ENCODE measurements around the gene SNX2. TPM values are rescaled to one million over a fixed set of nuclear protein-coding genes. Genes with fewer than 3 reads are reported as not detected.

The SNX2 gene, protein sequence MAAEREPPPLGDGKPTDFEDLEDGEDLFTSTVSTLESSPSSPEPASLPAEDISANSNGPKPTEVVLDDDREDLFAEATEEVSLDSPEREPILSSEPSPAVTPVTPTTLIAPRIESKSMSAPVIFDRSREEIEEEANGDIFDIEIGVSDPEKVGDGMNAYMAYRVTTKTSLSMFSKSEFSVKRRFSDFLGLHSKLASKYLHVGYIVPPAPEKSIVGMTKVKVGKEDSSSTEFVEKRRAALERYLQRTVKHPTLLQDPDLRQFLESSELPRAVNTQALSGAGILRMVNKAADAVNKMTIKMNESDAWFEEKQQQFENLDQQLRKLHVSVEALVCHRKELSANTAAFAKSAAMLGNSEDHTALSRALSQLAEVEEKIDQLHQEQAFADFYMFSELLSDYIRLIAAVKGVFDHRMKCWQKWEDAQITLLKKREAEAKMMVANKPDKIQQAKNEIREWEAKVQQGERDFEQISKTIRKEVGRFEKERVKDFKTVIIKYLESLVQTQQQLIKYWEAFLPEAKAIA
- total RNA-seq (10 to 100 TPM; 40.0 to 42.7 TPM), polyA plus RNA-seq (62.7 TPM)

DNA sequence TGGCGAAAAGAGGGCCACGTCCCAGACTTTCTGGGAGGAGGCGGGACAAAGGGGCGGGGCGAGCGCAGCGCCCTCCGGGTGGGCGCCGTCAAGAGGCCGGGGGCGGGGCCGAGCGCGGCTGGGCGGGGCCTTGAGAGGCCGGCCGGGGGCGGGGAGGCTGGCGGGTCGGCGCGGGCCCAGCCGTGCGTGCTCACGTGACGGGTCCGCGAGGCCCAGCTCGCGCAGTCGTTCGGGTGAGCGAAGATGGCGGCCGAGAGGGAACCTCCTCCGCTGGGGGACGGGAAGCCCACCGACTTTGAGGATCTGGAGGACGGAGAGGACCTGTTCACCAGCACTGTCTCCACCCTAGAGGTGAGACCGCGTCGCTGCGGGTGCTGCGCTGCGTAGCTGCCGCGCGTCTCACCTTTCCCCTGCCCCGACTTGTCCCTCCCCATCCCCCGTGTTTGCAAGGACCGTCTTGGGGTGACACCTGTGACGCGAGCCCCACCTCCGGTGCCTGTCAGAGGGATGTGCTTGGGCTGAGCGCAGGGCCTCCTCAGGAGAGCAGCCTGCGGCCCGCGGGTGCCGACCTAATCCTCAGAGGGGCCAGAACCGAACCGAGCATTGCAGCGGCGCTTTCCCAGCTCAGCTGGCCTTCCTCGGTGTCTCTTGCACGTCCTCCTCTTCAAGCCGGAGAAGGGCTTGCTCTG, at the start of gene SNX2:
Gene SNX2 (plus strand): TSS at position 220 of the 689 bp plus-strand sequence. CDS start 24 bp downstream, at position 244.
- H3K9me3 ChIP-seq (ENCODE audit: low read length) = no peaks in the 10 kb centered on the region
- peak within 1 kb of the TSS; percentile 85 for H3K27ac ChIP-seq (ENCODE audit: low read depth, low read length)
- H3K36me3 ChIP-seq (ENCODE audit: insufficient read depth, low read length) = no peaks in the 10 kb centered on the region
- no peaks in the 10 kb centered on the region for H3K27me3 ChIP-seq (ENCODE audit: insufficient read depth, low read length, poor library complexity, severe bottlenecking)
- Mint-ChIP-seq H3K27ac (peak within 1 kb of the TSS; percentile 91 to 97 (median 96)), H3K4me3 (peak within 1 kb of the TSS; percentile 93 to 95 (median 94)), H3K27me3 (peaks cover 0 to 2% of the 10 kb centered on the region in 2 donors), H3K9me3 (no peaks in the 10 kb centered on the region), H3K4me1 (peaks cover 33 to 58% (median 58%) of the 10 kb centered on the region in 3 donors), H3K36me3 (peaks cover 0 to 15% (median under 1%) of the 10 kb centered on the region in 3 donors)
- DNase-seq = peak; percentile 86 to 92 (median 90)
- H3K4me1 ChIP-seq (ENCODE audit: insufficient read depth, low read length) = peaks cover 34% of the 10 kb centered on the region
- ChIA-PET CTCF (interaction anchor here (0.6 to 2.5 kb wide), 3 partner anchors 67 to 648 kb away, joined by 4 to 9 read pairs (median 6); partner anchors contain the start of genes CEP120 and SNX24), POLR2A (interaction anchor here (1.4 to 3.0 kb wide), 3 partner anchors 70 to 648 kb away, joined by 9 to 28 read pairs (median 9); partner anchors contain the start of gene CEP120)
- H3K4me3 ChIP-seq (ENCODE audit: low read length) = peak within 1 kb of the TSS; percentile 93

DNA sequence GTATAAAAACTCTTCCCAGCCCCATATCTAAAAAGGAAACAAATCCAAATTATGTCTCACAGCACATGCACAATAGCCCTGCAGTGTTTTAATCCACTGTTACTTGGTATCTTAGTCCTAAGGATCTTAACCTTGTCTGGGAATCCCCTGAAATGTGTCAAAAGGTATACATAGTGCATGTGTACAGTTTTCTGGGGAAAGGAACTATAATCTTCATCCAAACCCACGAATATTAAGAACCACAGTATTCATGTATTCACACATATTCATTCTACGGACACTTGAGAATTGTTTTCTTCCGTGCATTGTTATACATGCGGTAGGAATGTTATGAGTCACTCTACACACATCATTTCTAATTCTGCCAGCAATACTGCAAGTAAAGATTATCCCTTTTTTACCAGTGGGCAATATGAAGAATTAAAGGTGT, 47.8 kb upstream of the SNX2 start:
- H3K9me3 Mint-ChIP-seq = no peaks in the 10 kb centered on the region
- no peak for DNase-seq
- H3K36me3 Mint-ChIP-seq = no peaks in the 10 kb centered on the region
- no peak overlapping the region for H3K4me3 Mint-ChIP-seq
- no peak overlapping the region for H3K4me3 ChIP-seq (ENCODE audit: low read length)
- no peaks in the 10 kb centered on the region for H3K36me3 ChIP-seq (ENCODE audit: insufficient read depth, low read length)
- peaks cover 13 to 16% of the 10 kb centered on the region in 2 donors for H3K27me3 Mint-ChIP-seq
- no peak overlapping the region for H3K27ac Mint-ChIP-seq
- ChIA-PET POLR2A (no interaction called here), CTCF (no interaction called here)
- H3K4me1 ChIP-seq (ENCODE audit: insufficient read depth, low read length) = no peaks in the 10 kb centered on the region
- H3K27me3 ChIP-seq (ENCODE audit: insufficient read depth, low read length, poor library complexity, severe bottlenecking) = no peaks in the 10 kb centered on the region
- no peak overlapping the region for H3K27ac ChIP-seq (ENCODE audit: low read depth, low read length)
- H3K9me3 ChIP-seq (ENCODE audit: low read length) = no peaks in the 10 kb centered on the region
- no peaks in the 10 kb centered on the region for H3K4me1 Mint-ChIP-seq

DNA sequence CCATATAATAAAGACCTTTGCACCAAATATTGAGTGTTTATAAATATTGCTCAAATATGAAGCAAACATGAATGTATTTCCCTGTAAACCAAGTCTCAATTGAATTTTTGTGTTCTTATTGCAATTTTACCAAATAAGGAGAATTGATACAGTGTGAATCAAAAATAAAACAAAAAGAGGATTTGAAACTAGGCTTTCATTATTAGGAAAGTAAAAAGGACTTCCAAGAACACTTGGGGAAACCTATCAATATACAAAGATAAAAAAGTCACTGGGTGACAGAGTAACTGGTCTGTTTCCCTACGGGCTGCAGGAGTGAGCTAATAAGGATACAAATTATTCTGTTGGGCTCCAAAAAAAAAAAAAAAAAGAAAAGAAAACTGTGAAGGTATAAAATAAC, 44.8 kb upstream of the SNX2 start:
- Mint-ChIP-seq H3K27me3 (peaks cover 19 to 24% of the 10 kb centered on the region in 2 donors), H3K4me1 (no peaks in the 10 kb centered on the region), H3K36me3 (no peaks in the 10 kb centered on the region), H3K9me3 (no peaks in the 10 kb centered on the region), H3K27ac (no peak overlapping the region), H3K4me3 (no peak overlapping the region)
- H3K27me3 ChIP-seq (ENCODE audit: insufficient read depth, low read length, poor library complexity, severe bottlenecking) = no peaks in the 10 kb centered on the region
- no peaks in the 10 kb centered on the region for H3K4me1 ChIP-seq (ENCODE audit: insufficient read depth, low read length)
- no peak for DNase-seq
- no peak overlapping the region for H3K4me3 ChIP-seq (ENCODE audit: low read length)
- POLR2A ChIA-PET = no interaction called here
- H3K36me3 ChIP-seq (ENCODE audit: insufficient read depth, low read length) = no peaks in the 10 kb centered on the region
- CTCF ChIA-PET = no interaction called here
- no peaks in the 10 kb centered on the region for H3K9me3 ChIP-seq (ENCODE audit: low read length)
- H3K27ac ChIP-seq (ENCODE audit: low read depth, low read length) = no peak overlapping the region

DNA sequence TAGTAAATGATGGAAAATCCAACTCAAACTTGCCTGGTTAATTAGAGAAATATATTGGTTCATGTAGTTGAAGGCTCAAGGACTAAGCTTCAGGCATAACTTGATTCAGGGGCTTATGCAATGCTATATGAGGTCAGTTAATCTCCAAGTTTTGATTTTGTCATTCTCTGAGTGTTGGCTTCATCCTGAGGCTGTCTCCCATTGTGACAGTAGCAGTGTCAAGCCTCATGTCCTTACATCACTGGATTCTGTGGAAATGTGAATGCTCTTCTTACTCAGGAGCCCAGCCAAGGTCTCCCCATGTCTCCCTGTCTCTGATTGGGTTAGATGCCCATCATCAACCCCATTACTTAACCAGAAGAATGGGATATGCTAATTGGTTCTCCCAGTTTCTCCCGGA, 44.4 kb upstream of the SNX2 start:
- DNase-seq = no peak
- no peaks in the 10 kb centered on the region for H3K4me1 Mint-ChIP-seq

DNA sequence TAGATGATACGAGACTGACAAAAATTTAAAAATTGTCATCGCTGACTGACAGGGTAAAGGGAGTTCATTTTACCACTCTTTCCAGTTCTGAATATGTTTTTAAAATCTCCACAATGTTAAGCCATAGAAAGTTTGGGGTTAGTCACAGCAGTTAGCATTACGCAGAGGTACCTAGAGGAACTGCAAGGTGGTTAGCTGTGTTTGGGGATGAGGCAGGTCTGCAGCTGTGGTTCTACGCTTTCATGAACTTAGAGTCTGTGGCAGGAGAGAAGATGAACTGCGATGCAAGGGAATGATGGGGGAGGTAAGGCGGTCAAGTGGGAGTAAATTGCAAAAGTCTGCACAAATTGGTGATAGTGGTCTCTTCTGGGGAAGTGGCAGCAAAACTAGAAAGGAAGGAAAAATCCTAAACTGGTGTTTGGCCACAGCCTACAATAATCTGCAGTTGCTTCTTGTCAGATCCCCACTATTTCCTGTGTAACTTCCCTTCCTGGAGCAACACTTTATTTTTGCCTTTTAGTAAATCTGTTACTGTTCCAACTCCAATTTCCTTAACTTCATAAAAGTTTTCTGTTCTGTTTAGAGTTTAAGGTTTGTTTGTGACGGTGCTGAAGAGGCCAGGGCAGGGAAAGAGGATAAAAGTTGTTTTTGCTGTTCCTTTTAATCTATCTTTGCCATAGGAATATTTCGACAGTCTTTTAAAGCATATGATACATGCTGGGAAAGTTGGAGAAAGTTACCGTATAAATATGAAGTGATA, 38.6 kb upstream of the SNX2 start:
- peaks cover 0 to 5% (median 0%) of the 10 kb centered on the region in 5 donors for H3K9me3 Mint-ChIP-seq
- H3K4me1 Mint-ChIP-seq = no peaks in the 10 kb centered on the region
- Histone ChIP-seq H3K27me3 (ENCODE audit: insufficient read depth, low read length, poor library complexity, severe bottlenecking) (no peaks in the 10 kb centered on the region), H3K36me3 (ENCODE audit: insufficient read depth, low read length) (no peaks in the 10 kb centered on the region), H3K9me3 (ENCODE audit: low read length) (no peaks in the 10 kb centered on the region), H3K4me3 (ENCODE audit: low read length) (no peak overlapping the region), H3K27ac (ENCODE audit: low read depth, low read length) (no peak overlapping the region), H3K4me1 (ENCODE audit: insufficient read depth, low read length) (no peaks in the 10 kb centered on the region)
- no peaks in the 10 kb centered on the region for H3K36me3 Mint-ChIP-seq
- H3K4me3 Mint-ChIP-seq = no peak overlapping the region
- no peak overlapping the region for H3K27ac Mint-ChIP-seq
- ChIA-PET POLR2A (no interaction called here), CTCF (no interaction called here)
- DNase-seq = no peak
- peaks cover 12 to 32% of the 10 kb centered on the region in 2 donors for H3K27me3 Mint-ChIP-seq

More for the DNA sequence above, 44.4 kb upstream of the SNX2 start:
- Mint-ChIP-seq H3K4me3 (no peak overlapping the region), H3K36me3 (no peaks in the 10 kb centered on the region), H3K27me3 (peaks cover 22 to 28% of the 10 kb centered on the region in 2 donors), H3K9me3 (peaks cover 0 to 2% (median 0%) of the 10 kb centered on the region in 5 donors), H3K27ac (no peak overlapping the region)
- no peaks in the 10 kb centered on the region for H3K36me3 ChIP-seq (ENCODE audit: insufficient read depth, low read length)
- no peaks in the 10 kb centered on the region for H3K9me3 ChIP-seq (ENCODE audit: low read length)
- no peak overlapping the region for H3K4me3 ChIP-seq (ENCODE audit: low read length)
- H3K27me3 ChIP-seq (ENCODE audit: insufficient read depth, low read length, poor library complexity, severe bottlenecking) = no peaks in the 10 kb centered on the region
- no peak overlapping the region for H3K27ac ChIP-seq (ENCODE audit: low read depth, low read length)
- CTCF ChIA-PET = no interaction called here
- POLR2A ChIA-PET = no interaction called here
- H3K4me1 ChIP-seq (ENCODE audit: insufficient read depth, low read length) = no peaks in the 10 kb centered on the region

DNA sequence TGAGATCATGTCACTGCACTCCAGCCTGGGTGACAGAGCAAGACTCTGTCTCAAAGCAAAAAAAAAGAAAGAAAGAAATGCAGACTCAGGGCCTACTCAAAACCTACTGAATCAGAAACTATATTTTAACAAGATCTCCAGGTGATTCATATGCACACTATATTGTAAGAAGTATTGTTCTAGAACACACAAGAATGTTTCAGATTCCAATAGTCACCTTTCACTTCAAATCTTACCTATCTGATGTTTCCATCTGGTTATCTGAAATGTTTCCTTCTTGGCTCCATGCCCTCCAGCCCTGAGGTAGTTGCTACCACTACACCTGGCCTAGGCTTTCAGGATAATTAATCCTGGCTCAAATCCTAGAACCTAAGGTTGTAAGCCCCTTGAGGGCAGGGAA, 36.8 kb upstream of the SNX2 start:
- H3K4me1 Mint-ChIP-seq = no peaks in the 10 kb centered on the region
- no peaks in the 10 kb centered on the region for H3K36me3 Mint-ChIP-seq
- no peaks in the 10 kb centered on the region for H3K27me3 ChIP-seq (ENCODE audit: insufficient read depth, low read length, poor library complexity, severe bottlenecking)
- POLR2A ChIA-PET = no interaction called here
- peaks cover 0 to 5% (median 0%) of the 10 kb centered on the region in 5 donors for H3K9me3 Mint-ChIP-seq
- no peak overlapping the region for H3K4me3 Mint-ChIP-seq
- DNase-seq = no peak
- H3K9me3 ChIP-seq (ENCODE audit: low read length) = no peaks in the 10 kb centered on the region
- no peak overlapping the region for H3K4me3 ChIP-seq (ENCODE audit: low read length)
- no peak overlapping the region for H3K27ac ChIP-seq (ENCODE audit: low read depth, low read length)
- CTCF ChIA-PET = no interaction called here
- H3K27ac Mint-ChIP-seq = no peak overlapping the region
- H3K36me3 ChIP-seq (ENCODE audit: insufficient read depth, low read length) = no peaks in the 10 kb centered on the region
- H3K4me1 ChIP-seq (ENCODE audit: insufficient read depth, low read length) = no peaks in the 10 kb centered on the region
- H3K27me3 Mint-ChIP-seq = peaks cover 10 to 28% of the 10 kb centered on the region in 2 donors

DNA sequence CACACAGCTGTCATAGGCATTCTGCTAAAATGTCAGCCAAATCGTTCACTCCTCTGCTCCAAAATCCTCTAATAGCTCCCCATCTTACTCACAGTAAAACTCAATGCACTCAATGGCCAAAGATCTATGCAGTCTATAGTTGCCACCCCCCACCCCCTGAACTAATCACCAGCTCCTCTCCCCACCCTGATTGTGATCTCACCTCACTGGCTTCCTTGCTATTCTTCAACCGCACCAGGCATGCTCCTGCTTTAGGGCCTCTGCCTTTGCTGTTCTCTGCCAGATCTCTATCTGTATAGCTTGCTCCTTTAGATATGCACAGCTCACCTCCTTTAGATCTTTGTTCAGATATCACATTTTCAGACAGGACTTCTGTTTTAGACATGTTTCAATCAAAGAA, 33.2 kb upstream of the SNX2 start:
- no peak overlapping the region for H3K4me3 Mint-ChIP-seq
- ChIA-PET POLR2A (no interaction called here), CTCF (interaction anchor here (1.5 kb wide), 1 partner anchor 12 kb away, joined by 4 read pairs; no protein-coding TSS in a partner anchor)
- Histone ChIP-seq H3K4me3 (ENCODE audit: low read length) (no peak overlapping the region), H3K27me3 (ENCODE audit: insufficient read depth, low read length, poor library complexity, severe bottlenecking) (no peaks in the 10 kb centered on the region), H3K9me3 (ENCODE audit: low read length) (no peaks in the 10 kb centered on the region), H3K36me3 (ENCODE audit: insufficient read depth, low read length) (no peaks in the 10 kb centered on the region), H3K27ac (ENCODE audit: low read depth, low read length) (no peak overlapping the region), H3K4me1 (ENCODE audit: insufficient read depth, low read length) (no peaks in the 10 kb centered on the region)
- no peaks in the 10 kb centered on the region for H3K36me3 Mint-ChIP-seq
- no peaks in the 10 kb centered on the region for H3K9me3 Mint-ChIP-seq
- H3K27me3 Mint-ChIP-seq = peaks cover 0 to 10% of the 10 kb centered on the region in 2 donors
- H3K27ac Mint-ChIP-seq = no peak overlapping the region
- no peaks in the 10 kb centered on the region for H3K4me1 Mint-ChIP-seq
- no peak for DNase-seq
